Measurements from ENCODE around the gene CACNG1.

CACNG1 gene, protein sequence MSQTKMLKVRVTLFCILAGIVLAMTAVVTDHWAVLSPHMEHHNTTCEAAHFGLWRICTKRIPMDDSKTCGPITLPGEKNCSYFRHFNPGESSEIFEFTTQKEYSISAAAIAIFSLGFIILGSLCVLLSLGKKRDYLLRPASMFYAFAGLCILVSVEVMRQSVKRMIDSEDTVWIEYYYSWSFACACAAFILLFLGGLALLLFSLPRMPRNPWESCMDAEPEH
- long read RNA-seq: 0 reads

DNA sequence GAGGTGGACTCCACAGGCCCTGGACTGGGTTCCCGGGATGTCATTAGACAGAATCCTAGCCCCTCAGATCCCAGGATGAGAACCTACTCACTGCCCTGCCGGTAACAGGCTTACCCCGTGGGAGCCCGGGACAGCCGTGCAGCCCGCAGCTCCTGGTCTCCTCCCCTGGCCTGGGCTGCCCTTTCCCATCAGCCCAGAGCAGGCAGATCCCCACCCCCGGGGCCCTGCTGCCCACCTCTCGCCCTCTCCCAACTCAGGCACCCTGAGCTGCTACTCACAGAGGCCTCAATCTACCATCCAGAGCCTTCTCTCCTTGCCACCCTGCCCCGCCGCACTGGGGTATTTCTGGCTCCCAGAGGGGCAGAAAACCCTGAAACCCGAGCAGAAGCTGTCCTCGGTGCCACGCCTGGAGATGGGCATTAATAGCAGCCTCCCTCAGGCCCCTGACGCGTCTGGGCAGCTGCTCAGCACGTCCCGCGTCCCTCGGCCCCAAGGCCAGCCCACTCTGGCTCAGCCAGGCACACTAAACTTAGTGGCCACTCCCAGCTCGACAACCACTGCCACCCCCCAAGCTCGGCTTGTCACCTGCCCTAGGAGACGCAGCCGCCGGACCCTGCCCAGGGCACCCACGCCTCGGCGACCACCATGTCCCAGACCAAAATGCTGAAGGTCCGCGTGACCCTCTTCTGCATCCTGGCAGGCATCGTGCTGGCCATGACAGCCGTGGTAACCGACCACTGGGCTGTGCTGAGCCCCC lies at the start of gene CACNG1:
Gene CACNG1 (plus strand): TSS at position 539 of the 757 bp plus-strand sequence. CDS start 107 bp downstream, at position 646.
- Histone ChIP-seq H3K4me3 (replicated peaks; ENCODE audit: insufficient read depth, low read length) (no peak within 1 kb of the TSS), H3K27me3 (ENCODE audit: insufficient read depth, poor library complexity, severe bottlenecking) (no peaks in the 10 kb centered on the region), H3K27ac (replicated peaks) (no peak within 1 kb of the TSS)
- TF ChIP-seq, protein P1, sequence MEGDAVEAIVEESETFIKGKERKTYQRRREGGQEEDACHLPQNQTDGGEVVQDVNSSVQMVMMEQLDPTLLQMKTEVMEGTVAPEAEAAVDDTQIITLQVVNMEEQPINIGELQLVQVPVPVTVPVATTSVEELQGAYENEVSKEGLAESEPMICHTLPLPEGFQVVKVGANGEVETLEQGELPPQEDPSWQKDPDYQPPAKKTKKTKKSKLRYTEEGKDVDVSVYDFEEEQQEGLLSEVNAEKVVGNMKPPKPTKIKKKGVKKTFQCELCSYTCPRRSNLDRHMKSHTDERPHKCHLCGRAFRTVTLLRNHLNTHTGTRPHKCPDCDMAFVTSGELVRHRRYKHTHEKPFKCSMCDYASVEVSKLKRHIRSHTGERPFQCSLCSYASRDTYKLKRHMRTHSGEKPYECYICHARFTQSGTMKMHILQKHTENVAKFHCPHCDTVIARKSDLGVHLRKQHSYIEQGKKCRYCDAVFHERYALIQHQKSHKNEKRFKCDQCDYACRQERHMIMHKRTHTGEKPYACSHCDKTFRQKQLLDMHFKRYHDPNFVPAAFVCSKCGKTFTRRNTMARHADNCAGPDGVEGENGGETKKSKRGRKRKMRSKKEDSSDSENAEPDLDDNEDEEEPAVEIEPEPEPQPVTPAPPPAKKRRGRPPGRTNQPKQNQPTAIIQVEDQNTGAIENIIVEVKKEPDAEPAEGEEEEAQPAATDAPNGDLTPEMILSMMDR (IDR thresholded peaks at IDR 0.05; ENCODE audit: insufficient read depth, low read length): no peak
- TF ChIP-seq, protein P2, sequence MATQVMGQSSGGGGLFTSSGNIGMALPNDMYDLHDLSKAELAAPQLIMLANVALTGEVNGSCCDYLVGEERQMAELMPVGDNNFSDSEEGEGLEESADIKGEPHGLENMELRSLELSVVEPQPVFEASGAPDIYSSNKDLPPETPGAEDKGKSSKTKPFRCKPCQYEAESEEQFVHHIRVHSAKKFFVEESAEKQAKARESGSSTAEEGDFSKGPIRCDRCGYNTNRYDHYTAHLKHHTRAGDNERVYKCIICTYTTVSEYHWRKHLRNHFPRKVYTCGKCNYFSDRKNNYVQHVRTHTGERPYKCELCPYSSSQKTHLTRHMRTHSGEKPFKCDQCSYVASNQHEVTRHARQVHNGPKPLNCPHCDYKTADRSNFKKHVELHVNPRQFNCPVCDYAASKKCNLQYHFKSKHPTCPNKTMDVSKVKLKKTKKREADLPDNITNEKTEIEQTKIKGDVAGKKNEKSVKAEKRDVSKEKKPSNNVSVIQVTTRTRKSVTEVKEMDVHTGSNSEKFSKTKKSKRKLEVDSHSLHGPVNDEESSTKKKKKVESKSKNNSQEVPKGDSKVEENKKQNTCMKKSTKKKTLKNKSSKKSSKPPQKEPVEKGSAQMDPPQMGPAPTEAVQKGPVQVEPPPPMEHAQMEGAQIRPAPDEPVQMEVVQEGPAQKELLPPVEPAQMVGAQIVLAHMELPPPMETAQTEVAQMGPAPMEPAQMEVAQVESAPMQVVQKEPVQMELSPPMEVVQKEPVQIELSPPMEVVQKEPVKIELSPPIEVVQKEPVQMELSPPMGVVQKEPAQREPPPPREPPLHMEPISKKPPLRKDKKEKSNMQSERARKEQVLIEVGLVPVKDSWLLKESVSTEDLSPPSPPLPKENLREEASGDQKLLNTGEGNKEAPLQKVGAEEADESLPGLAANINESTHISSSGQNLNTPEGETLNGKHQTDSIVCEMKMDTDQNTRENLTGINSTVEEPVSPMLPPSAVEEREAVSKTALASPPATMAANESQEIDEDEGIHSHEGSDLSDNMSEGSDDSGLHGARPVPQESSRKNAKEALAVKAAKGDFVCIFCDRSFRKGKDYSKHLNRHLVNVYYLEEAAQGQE (IDR thresholded peaks at IDR 0.05; ENCODE audit: insufficient replicate concordance, low read depth): no peak
- TF ChIP-seq SPI1 (IDR thresholded peaks at IDR 0.05; ENCODE audit: borderline replicate concordance, low read depth) (no peak), GABPA (IDR thresholded peaks at IDR 0.05; ENCODE audit: low read depth) (no peak), POLR2AphosphoS5 (IDR thresholded peaks at IDR 0.05; ENCODE audit: low read depth) (no peak)
- DNase-seq (ENCODE audit: low read depth in 1 of 2, low spot score in 1 of 2): no peak

DNA sequence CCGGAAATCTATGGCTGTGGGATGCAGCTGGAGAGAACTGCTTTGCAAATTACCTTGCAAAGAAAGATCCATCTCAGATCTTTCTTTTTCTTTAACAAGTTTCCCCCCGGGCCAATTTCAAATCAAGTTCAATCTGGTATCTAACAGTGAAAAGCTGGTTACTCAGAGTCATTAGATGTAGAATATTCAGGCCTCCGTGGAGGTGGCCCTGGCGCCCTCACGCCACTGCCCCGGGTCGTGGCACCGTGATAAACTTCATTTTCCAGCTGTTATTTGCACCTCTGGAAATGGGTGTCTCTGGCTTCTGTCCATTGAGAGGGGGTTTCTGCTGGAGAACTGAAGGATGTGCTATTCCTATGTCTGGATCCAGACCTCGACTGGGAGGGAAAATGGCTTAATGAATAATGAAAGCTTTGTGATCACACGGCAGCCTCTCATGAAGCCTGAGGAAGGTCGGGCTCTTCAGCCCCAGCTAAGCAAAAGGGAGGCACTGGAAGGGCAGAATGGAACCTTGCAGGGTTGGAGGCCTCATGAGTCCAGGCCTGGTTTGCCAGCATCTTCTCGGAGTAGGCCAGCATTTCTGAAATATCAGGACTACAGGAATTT lies 49.3 kb upstream of the CACNG1 start:
- TF ChIP-seq, protein P2 (IDR thresholded peaks at IDR 0.05; ENCODE audit: insufficient replicate concordance, low read depth): no peak
- TF ChIP-seq SPI1 (IDR thresholded peaks at IDR 0.05; ENCODE audit: borderline replicate concordance, low read depth) (no peak), GABPA (IDR thresholded peaks at IDR 0.05; ENCODE audit: low read depth) (no peak), POLR2AphosphoS5 (IDR thresholded peaks at IDR 0.05; ENCODE audit: low read depth) (no peak)
- TF ChIP-seq, protein P1 (IDR thresholded peaks at IDR 0.05; ENCODE audit: insufficient read depth, low read length): no peak
- no peaks in the 10 kb centered on the region for H3K27me3 ChIP-seq (ENCODE audit: insufficient read depth, poor library complexity, severe bottlenecking)
- no peak overlapping the region for H3K27ac ChIP-seq (replicated peaks)
- DNase-seq (ENCODE audit: low read depth in 1 of 2, low spot score in 1 of 2): no peak
- no peak overlapping the region for H3K4me3 ChIP-seq (replicated peaks; ENCODE audit: insufficient read depth, low read length)

DNA sequence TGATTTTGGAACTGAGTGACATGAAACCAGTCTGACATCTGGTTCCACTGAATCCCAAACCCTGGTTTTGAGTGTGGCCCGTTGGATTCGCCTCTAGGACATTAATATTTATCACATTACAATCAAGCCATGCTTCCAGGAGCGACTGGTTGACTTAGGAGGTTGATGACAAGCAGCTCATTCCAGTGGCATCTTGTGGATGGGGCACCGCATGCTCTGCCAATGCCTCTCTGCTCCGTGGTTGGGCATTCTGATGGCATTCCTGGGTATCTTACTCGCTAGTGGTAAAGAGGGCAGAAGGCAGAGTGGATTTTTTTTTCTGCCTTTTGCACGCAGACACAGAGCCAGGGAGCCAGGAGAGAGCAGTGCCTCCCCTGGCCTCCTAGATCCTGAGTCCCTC lies 48.4 kb upstream of the CACNG1 start:
- DNase-seq (ENCODE audit: low read depth in 1 of 2, low spot score in 1 of 2): no peak
- H3K4me3 ChIP-seq (replicated peaks; ENCODE audit: insufficient read depth, low read length): no peak overlapping the region
- H3K27me3 ChIP-seq (ENCODE audit: insufficient read depth, poor library complexity, severe bottlenecking): no peaks in the 10 kb centered on the region
- H3K27ac ChIP-seq (replicated peaks): no peak overlapping the region
- TF ChIP-seq POLR2AphosphoS5 (IDR thresholded peaks at IDR 0.05; ENCODE audit: low read depth): no peak
- no peak for TF ChIP-seq SPI1 (IDR thresholded peaks at IDR 0.05; ENCODE audit: borderline replicate concordance, low read depth)
- TF ChIP-seq, protein P2 (IDR thresholded peaks at IDR 0.05; ENCODE audit: insufficient replicate concordance, low read depth): no peak
- TF ChIP-seq GABPA (IDR thresholded peaks at IDR 0.05; ENCODE audit: low read depth): no peak
- TF ChIP-seq, protein P1 (IDR thresholded peaks at IDR 0.05; ENCODE audit: insufficient read depth, low read length): no peak
